ENCODE measurements around the gene TNFSF15.

Gene TNFSF15

GRCh38 chr9:114790521-114790920, 15.3 kb downstream of the TNFSF15 start (continued):
- TF ChIP-seq SCRT2 (tag by site-specific recombination; IDR thresholded peaks at IDR 0.05): no peak
- no peak for TF ChIP-seq PRDM2 (tag by site-specific recombination; IDR thresholded peaks at IDR 0.05; ENCODE audit: borderline replicate concordance)
- no peak for TF ChIP-seq ZNF19 (tag by site-specific recombination; IDR thresholded peaks at IDR 0.05; ENCODE audit: low read depth)
- no peak for TF ChIP-seq SP7 (tag by site-specific recombination; IDR thresholded peaks at IDR 0.05)
- no peak for TF ChIP-seq YY1 (tag by site-specific recombination; IDR thresholded peaks at IDR 0.05)
- TF ChIP-seq ZNF311 (tag by site-specific recombination; IDR thresholded peaks at IDR 0.05; ENCODE audit: borderline replicate concordance): no peak
- no peak for TF ChIP-seq SETDB1 (IDR thresholded peaks at IDR 0.05; ENCODE audit: insufficient read length, low read length)
- no peak for TF ChIP-seq ZNF510 (tag by site-specific recombination; IDR thresholded peaks at IDR 0.05; ENCODE audit: insufficient replicate concordance)
- TF ChIP-seq INSM2 (tag by site-specific recombination; IDR thresholded peaks at IDR 0.05): no peak
- TF ChIP-seq GLI4 (tag by site-specific recombination; IDR thresholded peaks at IDR 0.05): no peak
- TF ChIP-seq ZSCAN30 (tag by site-specific recombination; IDR thresholded peaks at IDR 0.05): no peak
- no peak for TF ChIP-seq KLF1 (tag by site-specific recombination; IDR thresholded peaks at IDR 0.05)

GRCh38 chr9:114789006-114789405, 16.8 kb downstream of the TNFSF15 start:
- H3K36me3 ChIP-seq (ENCODE audit: control insufficient read depth in 2 of 2, insufficient read depth in 1 of 2, low read length in 2 of 2): no peaks in the 10 kb centered on the region
- CTCF ChIA-PET: interaction anchor here (0.6 to 1.4 kb wide), 2 partner anchors 117 to 120 kb away, joined by 5 read pairs; no protein-coding TSS in a partner anchor
- TF ChIP-seq ZSCAN4 (tag by site-specific recombination; IDR thresholded peaks at IDR 0.05) (no peak), AEBP2 (tag by site-specific recombination; IDR thresholded peaks at IDR 0.05; ENCODE audit: borderline replicate concordance) (no peak), SALL2 (tag by site-specific recombination; IDR thresholded peaks at IDR 0.05; ENCODE audit: borderline replicate concordance) (no peak), YY2 (tag by site-specific recombination; IDR thresholded peaks at IDR 0.05) (no peak), ZNF76 (tag by site-specific recombination; IDR thresholded peaks at IDR 0.05; ENCODE audit: borderline replicate concordance, low read depth) (no peak)
- H3K4me3 ChIP-seq (ENCODE audit: low read depth, low read length): no peak overlapping the region
- H3K4me1 ChIP-seq (ENCODE audit: control insufficient read depth, insufficient read depth, low read length): no peaks in the 10 kb centered on the region
- H3K27ac ChIP-seq (ENCODE audit: extremely low read depth, low read depth, low read length): no peak overlapping the region
- POLR2A ChIA-PET: interaction anchor here (0.7 kb wide), 1 partner anchor 34 kb away, joined by 3 read pairs; no protein-coding TSS in a partner anchor
- no peaks in the 10 kb centered on the region for H3K9me3 ChIP-seq (ENCODE audit: control insufficient read depth, insufficient read depth, low read depth, low read length)
